HEK293 (cell line): ENCODE results near the gene ASTN2.

Experiments
- CTCF ChIA-PET: fragments of 350-600 bp; formaldehyde crosslinking; extraction: SDS; loops from one replicate; lab custom pipeline; 2021; ENCODE audit warnings: antibody characterized with exemption; lab: Yijun Ruan, JAX
- POLR2A ChIA-PET: fragments of 300-600 bp; formaldehyde crosslinking; extraction: SDS; loops from one replicate; lab custom pipeline; 2020; ENCODE audit warnings: antibody characterized with exemption, inconsistent platforms; lab: Yijun Ruan, JAX
- H3K27ac ChIP-seq: fragments of 200-500 bp; sonication (Bioruptor generic); 2 replicates; pipeline ENCODE4 v1.5.1; 2014; ENCODE audit warnings: low read depth, low read length, control low read depth, inconsistent platforms; ENCODE audit errors: extremely low read depth
- H3K36me3 ChIP-seq, 2 experiments: fragments of 200-500 bp in 1 of 2; sonication (Bioruptor generic) in 1 of 2; 1 replicate in 1 of 2; 2 replicates in 1 of 2; pipeline ENCODE4 v1.5.1; 2014 to 2017; ENCODE audit warnings: inconsistent platforms in 2 of 2, low read length in 2 of 2; ENCODE audit not compliant: control insufficient read depth in 2 of 2, insufficient read depth in 1 of 2
- H3K4me1 ChIP-seq: fragments of 200-500 bp; sonication (Bioruptor generic); 2 replicates; pipeline ENCODE4 v1.5.1; 2014; ENCODE audit warnings: mild to moderate bottlenecking, low read length, inconsistent platforms; ENCODE audit not compliant: control insufficient read depth, insufficient read depth
- H3K4me3 ChIP-seq: 2 replicates; pipeline ENCODE4 v1.5.1; 2011; ENCODE audit warnings: low read depth, mild to moderate bottlenecking, control low read depth, low read length, moderate library complexity
- H3K9me3 ChIP-seq: fragments of 200-500 bp; sonication (Bioruptor generic); 2 replicates; pipeline ENCODE4 v1.5.1; 2014; ENCODE audit warnings: low read depth, low read length, inconsistent platforms; ENCODE audit not compliant: control insufficient read depth, insufficient read depth
- KLF1 ChIP-seq: fragments of 450-650 bp; formaldehyde crosslinking; IDR thresholded peaks from 2 replicates; pipeline ENCODE4 v1.5.1; 2016; ENCODE audit warnings: missing biosample characterization, missing genetic modification characterization
- SCRT2 ChIP-seq: fragments of 450-650 bp; formaldehyde crosslinking; IDR thresholded peaks from 2 replicates; pipeline ENCODE4 v1.5.1; 2016; ENCODE audit warnings: missing biosample characterization, missing genetic modification characterization
- SP2 ChIP-seq: fragments of 450-650 bp; formaldehyde crosslinking; IDR thresholded peaks from 2 replicates; pipeline ENCODE4 v1.5.1; 2016; ENCODE audit warnings: missing biosample characterization, missing genetic modification characterization
- SP3 ChIP-seq: fragments of 450-650 bp; formaldehyde crosslinking; IDR thresholded peaks from 2 replicates; pipeline ENCODE4 v1.5.1; 2016; ENCODE audit warnings: missing biosample characterization, missing genetic modification characterization
- WT1 ChIP-seq: fragments of 450-650 bp; formaldehyde crosslinking; IDR thresholded peaks from 2 replicates; pipeline ENCODE4 v1.5.1; 2016; ENCODE audit warnings: missing biosample characterization, missing genetic modification characterization
- YY1 ChIP-seq: fragments of 450-650 bp; formaldehyde crosslinking; IDR thresholded peaks from 2 replicates; pipeline ENCODE4 v1.5.1; 2018; ENCODE audit warnings: missing biosample characterization, missing genetic modification characterization
- ZBTB20 ChIP-seq: fragments of 450-650 bp; formaldehyde crosslinking; IDR thresholded peaks from 2 replicates; pipeline ENCODE4 v1.5.1; 2016; ENCODE audit warnings: missing biosample characterization, missing genetic modification characterization
- ZBTB8A ChIP-seq: fragments of 450-650 bp; formaldehyde crosslinking; IDR thresholded peaks from 2 replicates; pipeline ENCODE4 v1.5.1; 2016; ENCODE audit warnings: missing biosample characterization, missing genetic modification characterization
- ZEB2 ChIP-seq: fragments of 450-650 bp; formaldehyde crosslinking; IDR thresholded peaks from 2 replicates; pipeline ENCODE4 v1.5.1; 2016; ENCODE audit warnings: missing biosample characterization, missing genetic modification characterization
- ZFHX2 ChIP-seq: fragments of 450-650 bp; formaldehyde crosslinking; conservative IDR thresholded peaks from 2 replicates; pipeline ENCODE4 v1.5.1; 2016; ENCODE audit warnings: missing biosample characterization, missing genetic modification characterization
- ZNF146 ChIP-seq: fragments of 450-650 bp; formaldehyde crosslinking; IDR thresholded peaks from 2 replicates; pipeline ENCODE4 v1.5.1; 2016; ENCODE audit warnings: missing biosample characterization, missing genetic modification characterization
- ZNF169 ChIP-seq: fragments of 450-650 bp; formaldehyde crosslinking; IDR thresholded peaks from 2 replicates; pipeline ENCODE4 v1.5.1; 2016; ENCODE audit warnings: missing biosample characterization, missing genetic modification characterization
- ZNF211 ChIP-seq: fragments of 450-650 bp; formaldehyde crosslinking; IDR thresholded peaks from 2 replicates; pipeline ENCODE4 v1.5.1; 2016; ENCODE audit warnings: low read depth, missing biosample characterization, missing genetic modification characterization
- ZNF274 ChIP-seq, 2 experiments: fragments of 200-500 bp in 1 of 2; fragments of 450-650 bp in 1 of 2; sonication (Bioruptor generic) in 1 of 2; formaldehyde crosslinking in 1 of 2; IDR thresholded peaks; 2 replicates each; pipeline versions ENCODE4 v1.5.1 to v1.6.1; 2014 to 2016; ENCODE audit warnings: borderline replicate concordance in 1 of 2, inconsistent platforms in 1 of 2, low read length in 1 of 2, missing biosample characterization in 1 of 2, missing genetic modification characterization in 1 of 2
- ZNF292 ChIP-seq: fragments of 450-650 bp; formaldehyde crosslinking; IDR thresholded peaks from 2 replicates; pipeline ENCODE4 v1.5.1; 2016; ENCODE audit warnings: low read depth, missing biosample characterization, missing genetic modification characterization, borderline replicate concordance
- ZNF626 ChIP-seq: fragments of 450-650 bp; sonication (Bioruptor Pico); formaldehyde crosslinking; IDR thresholded peaks from 2 replicates; pipeline ENCODE4 v1.5.1; 2018; ENCODE audit warnings: missing biosample characterization, missing genetic modification characterization, inconsistent platforms
- ZNF670 ChIP-seq: fragments of 450-650 bp; formaldehyde crosslinking; IDR thresholded peaks from 2 replicates; pipeline ENCODE4 v1.5.1; 2016; ENCODE audit warnings: missing biosample characterization, missing genetic modification characterization, low read depth
- ZNF768 ChIP-seq: fragments of 450-650 bp; formaldehyde crosslinking; IDR thresholded peaks from 2 replicates; pipeline ENCODE4 v1.5.1; 2018; ENCODE audit warnings: missing biosample characterization, mild to moderate bottlenecking, missing genetic modification characterization
- ZSCAN16 ChIP-seq: fragments of 450-650 bp; formaldehyde crosslinking; IDR thresholded peaks from 2 replicates; pipeline ENCODE4 v1.5.1; 2016; ENCODE audit warnings: missing biosample characterization, missing genetic modification characterization
- TF ChIP-seq, protein P1 (sequence below): fragments of 450-650 bp; formaldehyde crosslinking; IDR thresholded peaks from 2 replicates; pipeline ENCODE4 v1.5.1; 2016; ENCODE audit warnings: missing biosample characterization, missing genetic modification characterization
- TF ChIP-seq, protein P2 (sequence below): fragments of 450-650 bp; formaldehyde crosslinking; IDR thresholded peaks from 2 replicates; pipeline ENCODE4 v1.5.1; 2016; ENCODE audit warnings: missing biosample characterization, missing genetic modification characterization
- TF ChIP-seq, protein P3 (sequence below): fragments of 450-650 bp; formaldehyde crosslinking; optimal IDR thresholded peaks from 2 replicates; pipeline ENCODE3; 2016; ENCODE audit warnings: missing biosample characterization, mild to moderate bottlenecking, missing genetic modification characterization
- TF ChIP-seq, protein P4 (sequence below): fragments of 450-650 bp; IDR thresholded peaks from 2 replicates; pipeline ENCODE4 v1.5.1; 2018; ENCODE audit warnings: missing biosample characterization, missing genetic modification characterization
- TF ChIP-seq, protein P5 (sequence below): fragments of 450-650 bp; formaldehyde crosslinking; IDR thresholded peaks from 2 replicates; pipeline ENCODE4 v1.5.1; 2016; ENCODE audit warnings: missing biosample characterization, missing genetic modification characterization

The ASTN2 gene

DNA sequence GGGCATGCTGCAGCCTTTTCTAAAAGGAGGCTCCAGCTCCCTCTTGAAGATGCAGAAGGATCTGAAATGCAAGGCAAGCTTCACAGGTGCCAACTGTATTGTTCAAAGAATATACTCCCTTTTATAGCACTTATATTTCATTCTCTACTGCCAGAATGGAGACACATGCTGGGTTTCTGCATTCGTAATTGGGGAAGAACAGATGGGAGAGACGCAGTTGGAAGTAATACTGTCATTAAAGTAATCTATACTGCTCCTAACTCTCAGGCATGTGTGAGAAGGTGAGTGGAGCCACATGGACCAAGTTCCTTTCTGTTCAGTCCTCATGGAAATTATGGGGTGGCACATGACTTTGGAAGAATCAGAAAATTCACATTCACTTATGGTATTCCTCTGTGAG is 501.3 kb downstream of the ASTN2 start (continued):
- TF ChIP-seq, protein P1, sequence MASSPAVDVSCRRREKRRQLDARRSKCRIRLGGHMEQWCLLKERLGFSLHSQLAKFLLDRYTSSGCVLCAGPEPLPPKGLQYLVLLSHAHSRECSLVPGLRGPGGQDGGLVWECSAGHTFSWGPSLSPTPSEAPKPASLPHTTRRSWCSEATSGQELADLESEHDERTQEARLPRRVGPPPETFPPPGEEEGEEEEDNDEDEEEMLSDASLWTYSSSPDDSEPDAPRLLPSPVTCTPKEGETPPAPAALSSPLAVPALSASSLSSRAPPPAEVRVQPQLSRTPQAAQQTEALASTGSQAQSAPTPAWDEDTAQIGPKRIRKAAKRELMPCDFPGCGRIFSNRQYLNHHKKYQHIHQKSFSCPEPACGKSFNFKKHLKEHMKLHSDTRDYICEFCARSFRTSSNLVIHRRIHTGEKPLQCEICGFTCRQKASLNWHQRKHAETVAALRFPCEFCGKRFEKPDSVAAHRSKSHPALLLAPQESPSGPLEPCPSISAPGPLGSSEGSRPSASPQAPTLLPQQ (tag by site-specific recombination), result no peak
- TF ChIP-seq ZNF274 (IDR thresholded peaks at IDR 0.05; ENCODE audit: low read length) (no peak), ZNF274 (tag by site-specific recombination; IDR thresholded peaks at IDR 0.05; ENCODE audit: borderline replicate concordance) (no peak), ZNF626 (tag by site-specific recombination) (no peak), ZEB2 (no peak), ZBTB8A (no peak)
- TF ChIP-seq, protein P2, sequence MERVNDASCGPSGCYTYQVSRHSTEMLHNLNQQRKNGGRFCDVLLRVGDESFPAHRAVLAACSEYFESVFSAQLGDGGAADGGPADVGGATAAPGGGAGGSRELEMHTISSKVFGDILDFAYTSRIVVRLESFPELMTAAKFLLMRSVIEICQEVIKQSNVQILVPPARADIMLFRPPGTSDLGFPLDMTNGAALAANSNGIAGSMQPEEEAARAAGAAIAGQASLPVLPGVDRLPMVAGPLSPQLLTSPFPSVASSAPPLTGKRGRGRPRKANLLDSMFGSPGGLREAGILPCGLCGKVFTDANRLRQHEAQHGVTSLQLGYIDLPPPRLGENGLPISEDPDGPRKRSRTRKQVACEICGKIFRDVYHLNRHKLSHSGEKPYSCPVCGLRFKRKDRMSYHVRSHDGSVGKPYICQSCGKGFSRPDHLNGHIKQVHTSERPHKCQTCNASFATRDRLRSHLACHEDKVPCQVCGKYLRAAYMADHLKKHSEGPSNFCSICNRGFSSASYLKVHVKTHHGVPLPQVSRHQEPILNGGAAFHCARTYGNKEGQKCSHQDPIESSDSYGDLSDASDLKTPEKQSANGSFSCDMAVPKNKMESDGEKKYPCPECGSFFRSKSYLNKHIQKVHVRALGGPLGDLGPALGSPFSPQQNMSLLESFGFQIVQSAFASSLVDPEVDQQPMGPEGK, result no peak

DNA sequence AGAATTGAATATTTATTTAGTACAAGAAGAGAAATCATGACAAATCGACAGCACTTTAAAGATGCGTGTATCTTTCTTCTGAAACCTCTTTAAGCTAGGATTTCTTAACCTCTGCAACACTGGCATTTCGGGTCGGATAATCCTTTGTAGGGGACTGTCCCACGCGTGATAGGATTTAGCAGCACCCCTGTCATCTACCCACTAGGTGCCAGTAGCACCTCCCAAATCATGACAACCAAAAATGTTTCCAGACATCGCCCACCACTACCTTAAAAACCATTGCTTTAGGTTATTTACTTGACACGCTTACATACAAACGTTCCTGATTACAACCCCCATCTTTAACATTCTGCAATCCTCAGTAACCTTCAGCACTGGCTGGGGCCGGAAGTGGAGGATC is 504.7 kb downstream of the ASTN2 start:
- TF ChIP-seq SCRT2 (tag by site-specific recombination), result no peak
- TF ChIP-seq ZNF768 (tag by site-specific recombination), result no peak
- no peak for TF ChIP-seq ZNF292 (tag by site-specific recombination)
- TF ChIP-seq ZEB2, result no peak
- TF ChIP-seq ZNF211 (tag by site-specific recombination), result no peak
- TF ChIP-seq SP2, result no peak
- TF ChIP-seq YY1 (tag by site-specific recombination), result no peak
- no peak for TF ChIP-seq ZNF169 (tag by site-specific recombination)
- no peak for TF ChIP-seq KLF1 (tag by site-specific recombination)
- TF ChIP-seq WT1 (tag by site-specific recombination), result no peak
- TF ChIP-seq ZNF670 (tag by site-specific recombination), result no peak
- no peak for TF ChIP-seq ZNF146
- Histone ChIP-seq H3K9me3 (no peaks in the 10 kb centered on the region), H3K36me3 (no peaks in the 10 kb centered on the region), H3K4me1 (no peaks in the 10 kb centered on the region), H3K27ac (no peak overlapping the region), H3K4me3 (no peak overlapping the region)
- POLR2A ChIA-PET, result no interaction called here
- CTCF ChIA-PET, result no interaction called here

DNA sequence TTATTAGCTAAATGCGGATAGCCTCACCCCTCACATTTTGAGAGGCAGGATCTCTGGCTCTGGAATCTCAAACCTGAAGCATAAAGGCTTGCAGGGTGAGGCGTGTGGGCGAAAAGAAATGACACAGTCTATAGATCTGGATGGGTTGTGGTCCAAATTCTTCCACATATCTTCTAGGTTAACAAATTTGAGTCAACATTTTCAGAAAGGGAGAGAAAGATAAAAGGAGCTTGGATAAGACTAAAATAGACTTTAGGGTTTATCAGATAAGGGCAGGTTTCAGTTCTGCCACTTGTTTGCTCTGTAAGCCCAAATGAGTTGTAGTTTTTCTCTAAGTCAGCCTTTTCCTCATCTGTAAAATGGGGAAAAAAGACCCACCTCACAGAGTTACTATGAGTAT is 506.9 kb downstream of the ASTN2 start:
- no peaks in the 10 kb centered on the region for H3K36me3 ChIP-seq
- ChIA-PET CTCF (interaction anchor here (1.7 kb wide), 1 partner anchor 47 kb away, joined by 4 read pairs; no protein-coding TSS in a partner anchor), POLR2A (no interaction called here)
- H3K4me3 ChIP-seq, result no peak overlapping the region
- H3K9me3 ChIP-seq, result no peaks in the 10 kb centered on the region
- no peaks in the 10 kb centered on the region for H3K4me1 ChIP-seq
- no peak overlapping the region for H3K27ac ChIP-seq
- TF ChIP-seq, protein P3, sequence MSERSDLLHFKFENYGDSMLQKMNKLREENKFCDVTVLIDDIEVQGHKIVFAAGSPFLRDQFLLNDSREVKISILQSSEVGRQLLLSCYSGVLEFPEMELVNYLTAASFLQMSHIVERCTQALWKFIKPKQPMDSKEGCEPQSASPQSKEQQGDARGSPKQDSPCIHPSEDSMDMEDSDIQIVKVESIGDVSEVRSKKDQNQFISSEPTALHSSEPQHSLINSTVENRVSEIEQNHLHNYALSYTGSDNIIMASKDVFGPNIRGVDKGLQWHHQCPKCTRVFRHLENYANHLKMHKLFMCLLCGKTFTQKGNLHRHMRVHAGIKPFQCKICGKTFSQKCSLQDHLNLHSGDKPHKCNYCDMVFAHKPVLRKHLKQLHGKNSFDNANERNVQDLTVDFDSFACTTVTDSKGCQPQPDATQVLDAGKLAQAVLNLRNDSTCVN, result no peak
- no peak for TF ChIP-seq SP3 (tag by site-specific recombination)
- TF ChIP-seq, protein P4, sequence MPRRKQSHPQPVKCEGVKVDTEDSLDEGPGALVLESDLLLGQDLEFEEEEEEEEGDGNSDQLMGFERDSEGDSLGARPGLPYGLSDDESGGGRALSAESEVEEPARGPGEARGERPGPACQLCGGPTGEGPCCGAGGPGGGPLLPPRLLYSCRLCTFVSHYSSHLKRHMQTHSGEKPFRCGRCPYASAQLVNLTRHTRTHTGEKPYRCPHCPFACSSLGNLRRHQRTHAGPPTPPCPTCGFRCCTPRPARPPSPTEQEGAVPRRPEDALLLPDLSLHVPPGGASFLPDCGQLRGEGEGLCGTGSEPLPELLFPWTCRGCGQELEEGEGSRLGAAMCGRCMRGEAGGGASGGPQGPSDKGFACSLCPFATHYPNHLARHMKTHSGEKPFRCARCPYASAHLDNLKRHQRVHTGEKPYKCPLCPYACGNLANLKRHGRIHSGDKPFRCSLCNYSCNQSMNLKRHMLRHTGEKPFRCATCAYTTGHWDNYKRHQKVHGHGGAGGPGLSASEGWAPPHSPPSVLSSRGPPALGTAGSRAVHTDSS (tag by site-specific recombination), result no peak
- no peak for TF ChIP-seq ZBTB20 (tag by site-specific recombination)
- TF ChIP-seq, protein P5, sequence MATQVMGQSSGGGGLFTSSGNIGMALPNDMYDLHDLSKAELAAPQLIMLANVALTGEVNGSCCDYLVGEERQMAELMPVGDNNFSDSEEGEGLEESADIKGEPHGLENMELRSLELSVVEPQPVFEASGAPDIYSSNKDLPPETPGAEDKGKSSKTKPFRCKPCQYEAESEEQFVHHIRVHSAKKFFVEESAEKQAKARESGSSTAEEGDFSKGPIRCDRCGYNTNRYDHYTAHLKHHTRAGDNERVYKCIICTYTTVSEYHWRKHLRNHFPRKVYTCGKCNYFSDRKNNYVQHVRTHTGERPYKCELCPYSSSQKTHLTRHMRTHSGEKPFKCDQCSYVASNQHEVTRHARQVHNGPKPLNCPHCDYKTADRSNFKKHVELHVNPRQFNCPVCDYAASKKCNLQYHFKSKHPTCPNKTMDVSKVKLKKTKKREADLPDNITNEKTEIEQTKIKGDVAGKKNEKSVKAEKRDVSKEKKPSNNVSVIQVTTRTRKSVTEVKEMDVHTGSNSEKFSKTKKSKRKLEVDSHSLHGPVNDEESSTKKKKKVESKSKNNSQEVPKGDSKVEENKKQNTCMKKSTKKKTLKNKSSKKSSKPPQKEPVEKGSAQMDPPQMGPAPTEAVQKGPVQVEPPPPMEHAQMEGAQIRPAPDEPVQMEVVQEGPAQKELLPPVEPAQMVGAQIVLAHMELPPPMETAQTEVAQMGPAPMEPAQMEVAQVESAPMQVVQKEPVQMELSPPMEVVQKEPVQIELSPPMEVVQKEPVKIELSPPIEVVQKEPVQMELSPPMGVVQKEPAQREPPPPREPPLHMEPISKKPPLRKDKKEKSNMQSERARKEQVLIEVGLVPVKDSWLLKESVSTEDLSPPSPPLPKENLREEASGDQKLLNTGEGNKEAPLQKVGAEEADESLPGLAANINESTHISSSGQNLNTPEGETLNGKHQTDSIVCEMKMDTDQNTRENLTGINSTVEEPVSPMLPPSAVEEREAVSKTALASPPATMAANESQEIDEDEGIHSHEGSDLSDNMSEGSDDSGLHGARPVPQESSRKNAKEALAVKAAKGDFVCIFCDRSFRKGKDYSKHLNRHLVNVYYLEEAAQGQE (tag by site-specific recombination), result no peak
- TF ChIP-seq ZFHX2 (tag by site-specific recombination), result no peak
- no peak for TF ChIP-seq ZNF211 (tag by site-specific recombination)
- TF ChIP-seq ZSCAN16 (tag by site-specific recombination), result no peak
